Endothelial cell (in vitro differentiated cells): ENCODE results near the gene EXT2. TPM values are rescaled to one million over a fixed set of nuclear protein-coding genes. Genes with fewer than 3 reads are reported as not detected.

Source experiments
- DNase-seq: peaks from one replicate; pipeline ENCODE4 v3.0.0; 2021; ENCODE audit warnings: low spot score
- H3K27ac Mint-ChIP-seq: one replicate; pipeline ENCODE4 v1.8.0; 2021; ENCODE audit warnings: mixed read lengths, inconsistent platforms; ENCODE audit not compliant: unreplicated experiment
- H3K27me3 Mint-ChIP-seq: one replicate; pipeline ENCODE4 v1.8.0; 2021; ENCODE audit warnings: mild to moderate bottlenecking, moderate library complexity, mixed read lengths, inconsistent platforms; ENCODE audit not compliant: unreplicated experiment
- H3K36me3 Mint-ChIP-seq: one replicate; pipeline ENCODE4 v1.8.0; 2021; ENCODE audit warnings: mild to moderate bottlenecking, low read depth, mixed read lengths, inconsistent platforms; ENCODE audit not compliant: unreplicated experiment
- H3K4me1 Mint-ChIP-seq: one replicate; pipeline ENCODE4 v1.8.0; 2021; ENCODE audit warnings: mild to moderate bottlenecking, mixed read lengths, inconsistent platforms; ENCODE audit not compliant: unreplicated experiment
- H3K4me3 Mint-ChIP-seq: one replicate; pipeline ENCODE4 v1.8.0; 2021; ENCODE audit warnings: mild to moderate bottlenecking, mixed read lengths, inconsistent platforms; ENCODE audit not compliant: unreplicated experiment
- H3K9me3 Mint-ChIP-seq: one replicate; pipeline ENCODE4 v1.8.0; 2021; ENCODE audit warnings: mixed read lengths, inconsistent platforms; ENCODE audit not compliant: unreplicated experiment
- CTCF ChIP-seq: fragments of 200-600 bp; sonication (generic); IDR thresholded peaks from one replicate; pipeline ENCODE4 v1.5.0; 2021; ENCODE audit warnings: antibody characterized with exemption; ENCODE audit not compliant: unreplicated experiment
- total RNA-seq: library from RNA; stranded (reverse); fragmentation: NEBNext Ultra II Directional; extraction: Animal tissue kit (Norgen Biotek cat#: 25700); gene quantifications from one replicate; pipeline ENCODE4 v1.2.1, GENCODE V29; 2021; ENCODE audit not compliant: unreplicated experiment

The EXT2 gene
- total RNA-seq, 1 donor from 2014 or later, result 96.8 TPM

- peaks cover 13% of the 10 kb centered on the region for H3K9me3 Mint-ChIP-seq
- H3K36me3 Mint-ChIP-seq, result peaks cover 19% of the 10 kb centered on the region
- DNase-seq, result no peak
- no peak overlapping the region for H3K27ac Mint-ChIP-seq
- peaks cover 2% of the 10 kb centered on the region for H3K27me3 Mint-ChIP-seq
- no peak overlapping the region for H3K4me3 Mint-ChIP-seq
- no peaks in the 10 kb centered on the region for H3K4me1 Mint-ChIP-seq
- no peak for TF ChIP-seq CTCF
Measured at GRCh38 chr11:44250421-44250820, 154.9 kb downstream of the EXT2 start.

- peaks cover 13% of the 10 kb centered on the region for H3K9me3 Mint-ChIP-seq
- peaks cover 4% of the 10 kb centered on the region for H3K27me3 Mint-ChIP-seq
- no peak for TF ChIP-seq CTCF
- H3K36me3 Mint-ChIP-seq, result peaks cover 19% of the 10 kb centered on the region
- no peaks in the 10 kb centered on the region for H3K4me1 Mint-ChIP-seq
- H3K4me3 Mint-ChIP-seq, result no peak overlapping the region
- no peak overlapping the region for H3K27ac Mint-ChIP-seq
- no peak for DNase-seq
Measured at GRCh38 chr11:44252999-44253602, 157.6 kb downstream of the EXT2 start.

- no peak for TF ChIP-seq CTCF
- no peak for DNase-seq
- Mint-ChIP-seq H3K27ac (no peak overlapping the region), H3K9me3 (peaks cover 13% of the 10 kb centered on the region), H3K4me1 (no peaks in the 10 kb centered on the region), H3K36me3 (peaks cover 22% of the 10 kb centered on the region), H3K27me3 (peaks cover 4% of the 10 kb centered on the region), H3K4me3 (no peak overlapping the region)
Measured at GRCh38 chr11:44255406-44256071, 160.1 kb downstream of the EXT2 start.

- no peak overlapping the region for H3K27ac Mint-ChIP-seq
- H3K4me1 Mint-ChIP-seq, result no peaks in the 10 kb centered on the region
- H3K27me3 Mint-ChIP-seq, result peaks cover 4% of the 10 kb centered on the region
- peaks cover 11% of the 10 kb centered on the region for H3K9me3 Mint-ChIP-seq
- no peak overlapping the region for H3K4me3 Mint-ChIP-seq
- no peak for DNase-seq
- TF ChIP-seq CTCF, result no peak
- peaks cover 15% of the 10 kb centered on the region for H3K36me3 Mint-ChIP-seq
Measured at GRCh38 chr11:44256673-44257291, 161.3 kb downstream of the EXT2 start.
